ENCODE measurements around the gene TARDBP.

TARDBP gene

GRCh38 chr1:10973552-10973951, 38.9 kb upstream of the TARDBP start:
- H3K27ac ChIP-seq = no peak overlapping the region
- no peak for TF ChIP-seq CTCF (conservative IDR thresholded peaks at IDR 0.05)
- TF ChIP-seq ZFX (IDR thresholded peaks at IDR 0.05) = no peak

GRCh38 chr1:10973956-10974881, 38.2 kb upstream of the TARDBP start:
- no peak for TF ChIP-seq CTCF (conservative IDR thresholded peaks at IDR 0.05)
- no peak for TF ChIP-seq ZFX (IDR thresholded peaks at IDR 0.05)
- no peak overlapping the region for H3K27ac ChIP-seq

- no peak for TF ChIP-seq ZFX (IDR thresholded peaks at IDR 0.05)
- TF ChIP-seq CTCF (conservative IDR thresholded peaks at IDR 0.05) = no peak
- no peak overlapping the region for H3K27ac ChIP-seq
These were observed 36.7 kb upstream of the TARDBP start for GRCh38 chr1:10975567-10976326.

- TF ChIP-seq CTCF (conservative IDR thresholded peaks at IDR 0.05) = no peak
- no peak for TF ChIP-seq ZFX (IDR thresholded peaks at IDR 0.05)
- H3K27ac ChIP-seq = no peak overlapping the region
These were observed 33.7 kb upstream of the TARDBP start for GRCh38 chr1:10978719-10979118.

GRCh38 chr1:10979483-10979920, 33.0 kb upstream of the TARDBP start:
- TF ChIP-seq CTCF (conservative IDR thresholded peaks at IDR 0.05) (no peak), ZFX (IDR thresholded peaks at IDR 0.05) (no peak)
- H3K27ac ChIP-seq = peak overlapping the region; percentile 26

GRCh38 chr1:10980094-10980577, 32.3 kb upstream of the TARDBP start:
- peak overlapping the region; percentile 26 for H3K27ac ChIP-seq
- TF ChIP-seq CTCF (conservative IDR thresholded peaks at IDR 0.05) (no peak; the same call in 1 of the 2 replicates), ZFX (IDR thresholded peaks at IDR 0.05) (no peak)
